Neural cell (in vitro differentiated cells): Measurements from ENCODE around the gene PGAP3. TPM values are rescaled to one million over a fixed set of nuclear protein-coding genes. Genes with fewer than 3 reads are reported as not detected.

Source experiments
- H2AFZ ChIP-seq: fragments of 200-600, 300-800 bp; sonication (generic), shearing (Covaris generic); 2 replicates; pipeline ENCODE4 v1.6.0; 2014; ENCODE audit warnings: low read depth, mild to moderate bottlenecking, antibody characterized with exemption, low read length, moderate library complexity
- H3F3A ChIP-seq: fragments of 200-600 bp; shearing (Covaris generic); 2 replicates; pipeline ENCODE4 v1.6.1; 2016; ENCODE audit warnings: mild to moderate bottlenecking, moderate library complexity, mixed read lengths, antibody characterized with exemption, low read length; ENCODE audit not compliant: insufficient read depth, poor library complexity, severe bottlenecking
- H3K27ac ChIP-seq: fragments of 200-600, 300-800 bp; sonication (generic), shearing (Covaris generic); 2 replicates; pipeline ENCODE4 v1.5.1; 2014; ENCODE audit warnings: mild to moderate bottlenecking, low read length, moderate library complexity
- H3K27me3 ChIP-seq: fragments of 300-800, 200-600 bp; sonication (generic), shearing (Covaris generic); 2 replicates; pipeline ENCODE4 v1.6.0; 2014; ENCODE audit warnings: mild to moderate bottlenecking, low read depth, low read length, moderate library complexity; ENCODE audit not compliant: insufficient read depth
- H3K36me3 ChIP-seq: fragments of 300-800, 200-600 bp; sonication (generic), shearing (Covaris generic); 2 replicates; pipeline ENCODE4 v1.5.1; 2014; ENCODE audit warnings: mild to moderate bottlenecking, antibody characterized with exemption, low read length, moderate library complexity; ENCODE audit not compliant: insufficient read depth
- H3K4me2 ChIP-seq: fragments of 300-800, 200-600 bp; sonication (generic), shearing (Covaris generic); 2 replicates; pipeline ENCODE4 v1.6.0; 2014; ENCODE audit warnings: mild to moderate bottlenecking, low read length
- H3K4me3 ChIP-seq: fragments of 300-800, 200-600 bp; sonication (generic), shearing (Covaris generic); 2 replicates; pipeline ENCODE4 v1.5.1; 2014; ENCODE audit warnings: mild to moderate bottlenecking, low read length, moderate library complexity
- H3K79me2 ChIP-seq: fragments of 200-600 bp; shearing (Covaris generic); replicated peaks from 2 replicates; pipeline ENCODE4 v1.6.0; 2014; ENCODE audit warnings: mild to moderate bottlenecking, low read length, moderate library complexity; ENCODE audit not compliant: insufficient read depth
- H3K9ac ChIP-seq: fragments of 300-800, 200-600 bp; sonication (generic), shearing (Covaris generic); 2 replicates; pipeline ENCODE4 v1.6.1; 2016; ENCODE audit warnings: mild to moderate bottlenecking, low read length, mixed read lengths
- H3K9me2 ChIP-seq: fragments of 200-600 bp; shearing (Covaris generic); 2 replicates; pipeline ENCODE4 v1.6.1; 2016; ENCODE audit warnings: mild to moderate bottlenecking, low read length, mixed read lengths; ENCODE audit not compliant: insufficient read depth
- H3K9me3 ChIP-seq: fragments of 200-600, 300-800 bp; sonication (generic), shearing (Covaris generic); 2 replicates; pipeline ENCODE4 v1.6.1; 2016; ENCODE audit warnings: mild to moderate bottlenecking, mixed run types, low read length, moderate library complexity, mixed read lengths
- H4K20me1 ChIP-seq: fragments of 200-600 bp; shearing (Covaris generic); 2 replicates; pipeline ENCODE4 v1.6.1; 2016; ENCODE audit warnings: mild to moderate bottlenecking, mixed run types; ENCODE audit not compliant: insufficient read depth
- EP300 ChIP-seq: fragments of 450-650 bp; conservative IDR thresholded peaks from 2 replicates; pipeline ENCODE4 v1.6.1; 2014; ENCODE audit warnings: antibody characterized with exemption, mild to moderate bottlenecking, moderate library complexity; ENCODE audit not compliant: poor library complexity, severe bottlenecking
- EZH2 ChIP-seq: fragments of 200-600, 300-800 bp; shearing (Covaris generic), sonication (generic); IDR thresholded peaks from 2 replicates; pipeline ENCODE4 v1.6.1; 2014; ENCODE audit warnings: antibody characterized with exemption, low read length, borderline replicate concordance, mild to moderate bottlenecking; ENCODE audit not compliant: insufficient read depth, poor library complexity, severe bottlenecking
- MXI1 ChIP-seq: fragments of 450-650 bp; conservative IDR thresholded peaks from 2 replicates; pipeline ENCODE4 v1.6.1; 2014; ENCODE audit warnings: antibody characterized with exemption, mild to moderate bottlenecking; ENCODE audit not compliant: poor library complexity, severe bottlenecking
- POLR2AphosphoS5 ChIP-seq: IDR thresholded peaks from 2 replicates; pipeline ENCODE4 v1.6.1; 2012
- RAD21 ChIP-seq: fragments of 450-650 bp; conservative IDR thresholded peaks from 2 replicates; pipeline ENCODE4 v1.6.1; 2014; ENCODE audit warnings: antibody characterized with exemption, mild to moderate bottlenecking, moderate library complexity
- SMC3 ChIP-seq: fragments of 450-650 bp; conservative IDR thresholded peaks from 2 replicates; pipeline ENCODE4 v1.6.1; 2014; ENCODE audit warnings: antibody characterized with exemption, mild to moderate bottlenecking, moderate library complexity; ENCODE audit not compliant: poor library complexity
- TAF1 ChIP-seq: IDR thresholded peaks from 2 replicates; pipeline ENCODE4 v1.6.1; 2012; ENCODE audit warnings: low read depth
- polyA plus RNA-seq: library from polyadenylated mRNA; depleted of rRNA; stranded (reverse); fragments of >200 nt; gene quantifications from 2 replicates; pipeline ENCODE4 v1.2.3, GENCODE V29; 2014
- TF ChIP-seq, protein P1 (sequence below): fragments of 450-650 bp; IDR thresholded peaks from 2 replicates; pipeline ENCODE4 v1.5.1; 2014; ENCODE audit warnings: antibody characterized with exemption, mild to moderate bottlenecking, moderate library complexity; ENCODE audit not compliant: poor library complexity, severe bottlenecking
- TF ChIP-seq, protein P2 (sequence below): IDR thresholded peaks from 2 replicates; pipeline ENCODE4 v1.6.1; 2012; ENCODE audit warnings: borderline replicate concordance

The PGAP3 gene
- polyA plus RNA-seq, 1 donor from 2014 or later: 27.2 TPM

DNA sequence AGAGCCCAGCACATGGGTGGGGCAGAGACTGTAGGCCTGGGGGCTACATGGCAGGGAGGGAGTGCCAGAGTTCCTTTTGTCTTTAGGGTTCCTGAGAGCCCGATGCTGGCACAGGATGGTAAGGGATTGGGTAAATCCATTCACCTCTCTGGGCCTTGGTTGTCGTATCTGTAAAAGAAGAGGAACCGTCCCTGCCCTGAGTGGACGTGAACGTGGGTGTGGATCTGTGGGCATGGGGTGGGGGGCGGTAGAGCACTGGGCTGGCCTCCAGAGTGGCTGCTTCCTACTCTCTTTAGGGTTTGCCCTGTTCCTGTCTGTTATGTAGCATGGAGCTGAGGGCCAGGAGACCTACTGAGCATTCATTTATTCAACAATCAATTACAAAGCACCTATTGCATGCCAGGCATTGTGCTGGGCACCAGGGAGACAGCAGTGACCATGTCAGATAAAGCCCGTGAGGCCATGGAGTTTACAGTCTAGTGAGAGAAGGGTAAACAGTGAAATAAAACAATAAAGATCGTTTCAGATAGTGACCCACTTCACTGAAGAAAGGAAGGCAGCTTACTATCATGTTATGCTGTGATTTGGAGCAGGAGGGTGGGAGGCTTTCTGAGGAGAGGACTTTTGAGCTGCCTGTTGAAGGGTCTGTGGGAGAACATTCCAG is 35.8 kb downstream of the PGAP3 start:
- H3K4me2 ChIP-seq: no peak overlapping the region
- H3K9me2 ChIP-seq: no peaks in the 10 kb centered on the region
- no peaks in the 10 kb centered on the region for H3K27me3 ChIP-seq
- no peak overlapping the region for H3K4me3 ChIP-seq
- no peaks in the 10 kb centered on the region for H3K9me3 ChIP-seq
- no peaks in the 10 kb centered on the region for H3K36me3 ChIP-seq
- no peak overlapping the region for H2AFZ ChIP-seq
- H3F3A ChIP-seq: no peaks in the 10 kb centered on the region
- H3K27ac ChIP-seq: no peak overlapping the region
- no peaks in the 10 kb centered on the region for H3K79me2 ChIP-seq
- H3K9ac ChIP-seq: no peak overlapping the region
- no peak for TF ChIP-seq SMC3
- no peak for TF ChIP-seq TAF1
- H4K20me1 ChIP-seq: no peaks in the 10 kb centered on the region

DNA sequence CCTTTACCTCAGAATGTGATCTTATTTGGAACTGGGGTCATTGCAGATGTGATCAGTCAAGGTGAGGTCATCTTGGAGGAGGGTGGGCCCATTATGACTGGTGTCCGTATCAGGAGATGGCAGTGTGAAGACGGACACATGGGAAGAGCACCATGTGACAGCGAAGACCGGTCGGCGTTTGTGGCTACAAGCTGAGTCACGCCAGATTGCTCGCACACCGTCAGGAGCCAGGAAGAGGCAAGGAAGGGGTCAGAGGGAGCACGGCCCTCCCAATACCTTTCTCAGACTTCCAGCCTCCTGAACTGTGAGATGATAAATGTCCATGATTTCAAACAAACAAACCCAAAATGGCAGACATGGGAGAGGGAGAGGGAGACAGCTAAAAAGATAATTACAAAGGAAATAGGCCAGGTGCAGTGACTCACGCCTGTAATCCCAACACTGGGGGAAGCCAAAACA is 37.7 kb downstream of the PGAP3 start:
- Histone ChIP-seq H2AFZ (no peak overlapping the region), H4K20me1 (no peaks in the 10 kb centered on the region), H3K9me3 (no peaks in the 10 kb centered on the region), H3K9me2 (no peaks in the 10 kb centered on the region), H3F3A (no peaks in the 10 kb centered on the region), H3K79me2 (no peaks in the 10 kb centered on the region), H3K9ac (no peak overlapping the region), H3K4me3 (no peak overlapping the region), H3K4me2 (no peak overlapping the region), H3K27ac (no peak overlapping the region), H3K36me3 (no peaks in the 10 kb centered on the region), H3K27me3 (no peaks in the 10 kb centered on the region)
- TF ChIP-seq EP300: no peak
- no peak for TF ChIP-seq MXI1
- TF ChIP-seq SMC3: no peak
- TF ChIP-seq RAD21: no peak

DNA sequence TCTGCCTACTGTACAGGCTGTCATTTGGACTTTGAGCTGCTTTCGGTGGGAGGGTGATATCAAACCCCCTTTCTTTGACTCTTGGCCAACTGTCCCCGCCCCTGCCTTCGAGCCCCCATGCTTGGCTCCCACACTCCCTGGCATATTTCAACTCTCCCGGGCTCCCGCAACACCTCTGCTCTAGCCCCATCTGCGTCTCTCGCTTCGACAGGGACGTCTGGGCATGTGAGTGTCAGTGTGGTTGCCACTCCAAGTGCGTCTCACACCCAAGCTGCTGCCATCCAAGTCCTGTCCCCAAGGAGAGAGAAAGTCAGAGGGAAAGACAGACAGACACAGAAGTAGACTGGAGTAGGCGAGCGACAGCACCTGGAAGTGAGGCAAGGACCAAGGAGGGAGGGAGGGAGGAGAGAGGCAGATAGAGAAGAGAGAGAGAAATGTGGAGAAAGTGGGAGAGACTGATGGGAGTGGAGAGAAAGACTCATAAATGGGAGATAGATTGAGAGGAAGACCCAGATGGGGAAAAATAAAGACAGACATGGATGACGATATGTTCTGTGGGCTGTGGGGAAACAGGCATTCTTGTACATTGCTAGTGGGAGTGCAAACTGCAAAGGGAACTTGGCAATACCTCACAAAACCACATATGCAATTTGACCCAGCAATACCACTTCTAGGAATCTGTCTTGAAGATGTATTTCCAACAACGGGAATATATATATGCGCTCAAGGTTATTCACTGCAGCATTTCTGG is 39.1 kb downstream of the PGAP3 start:
- H3K36me3 ChIP-seq: no peaks in the 10 kb centered on the region
- no peak overlapping the region for H3K27ac ChIP-seq
- H3K9ac ChIP-seq: no peak overlapping the region
- H3K4me2 ChIP-seq: no peak overlapping the region
- H3F3A ChIP-seq: no peaks in the 10 kb centered on the region
- no peaks in the 10 kb centered on the region for H3K79me2 ChIP-seq
- H3K4me3 ChIP-seq: no peak overlapping the region
- no peaks in the 10 kb centered on the region for H4K20me1 ChIP-seq
- H3K9me2 ChIP-seq: no peaks in the 10 kb centered on the region
- no peaks in the 10 kb centered on the region for H3K27me3 ChIP-seq
- H2AFZ ChIP-seq: no peak overlapping the region
- H3K9me3 ChIP-seq: no peaks in the 10 kb centered on the region
- no peak for TF ChIP-seq SMC3
- TF ChIP-seq TAF1: no peak
- TF ChIP-seq, protein P1, sequence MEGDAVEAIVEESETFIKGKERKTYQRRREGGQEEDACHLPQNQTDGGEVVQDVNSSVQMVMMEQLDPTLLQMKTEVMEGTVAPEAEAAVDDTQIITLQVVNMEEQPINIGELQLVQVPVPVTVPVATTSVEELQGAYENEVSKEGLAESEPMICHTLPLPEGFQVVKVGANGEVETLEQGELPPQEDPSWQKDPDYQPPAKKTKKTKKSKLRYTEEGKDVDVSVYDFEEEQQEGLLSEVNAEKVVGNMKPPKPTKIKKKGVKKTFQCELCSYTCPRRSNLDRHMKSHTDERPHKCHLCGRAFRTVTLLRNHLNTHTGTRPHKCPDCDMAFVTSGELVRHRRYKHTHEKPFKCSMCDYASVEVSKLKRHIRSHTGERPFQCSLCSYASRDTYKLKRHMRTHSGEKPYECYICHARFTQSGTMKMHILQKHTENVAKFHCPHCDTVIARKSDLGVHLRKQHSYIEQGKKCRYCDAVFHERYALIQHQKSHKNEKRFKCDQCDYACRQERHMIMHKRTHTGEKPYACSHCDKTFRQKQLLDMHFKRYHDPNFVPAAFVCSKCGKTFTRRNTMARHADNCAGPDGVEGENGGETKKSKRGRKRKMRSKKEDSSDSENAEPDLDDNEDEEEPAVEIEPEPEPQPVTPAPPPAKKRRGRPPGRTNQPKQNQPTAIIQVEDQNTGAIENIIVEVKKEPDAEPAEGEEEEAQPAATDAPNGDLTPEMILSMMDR: no peak
- no peak for TF ChIP-seq POLR2AphosphoS5
- no peak for TF ChIP-seq EZH2
- TF ChIP-seq, protein P2, sequence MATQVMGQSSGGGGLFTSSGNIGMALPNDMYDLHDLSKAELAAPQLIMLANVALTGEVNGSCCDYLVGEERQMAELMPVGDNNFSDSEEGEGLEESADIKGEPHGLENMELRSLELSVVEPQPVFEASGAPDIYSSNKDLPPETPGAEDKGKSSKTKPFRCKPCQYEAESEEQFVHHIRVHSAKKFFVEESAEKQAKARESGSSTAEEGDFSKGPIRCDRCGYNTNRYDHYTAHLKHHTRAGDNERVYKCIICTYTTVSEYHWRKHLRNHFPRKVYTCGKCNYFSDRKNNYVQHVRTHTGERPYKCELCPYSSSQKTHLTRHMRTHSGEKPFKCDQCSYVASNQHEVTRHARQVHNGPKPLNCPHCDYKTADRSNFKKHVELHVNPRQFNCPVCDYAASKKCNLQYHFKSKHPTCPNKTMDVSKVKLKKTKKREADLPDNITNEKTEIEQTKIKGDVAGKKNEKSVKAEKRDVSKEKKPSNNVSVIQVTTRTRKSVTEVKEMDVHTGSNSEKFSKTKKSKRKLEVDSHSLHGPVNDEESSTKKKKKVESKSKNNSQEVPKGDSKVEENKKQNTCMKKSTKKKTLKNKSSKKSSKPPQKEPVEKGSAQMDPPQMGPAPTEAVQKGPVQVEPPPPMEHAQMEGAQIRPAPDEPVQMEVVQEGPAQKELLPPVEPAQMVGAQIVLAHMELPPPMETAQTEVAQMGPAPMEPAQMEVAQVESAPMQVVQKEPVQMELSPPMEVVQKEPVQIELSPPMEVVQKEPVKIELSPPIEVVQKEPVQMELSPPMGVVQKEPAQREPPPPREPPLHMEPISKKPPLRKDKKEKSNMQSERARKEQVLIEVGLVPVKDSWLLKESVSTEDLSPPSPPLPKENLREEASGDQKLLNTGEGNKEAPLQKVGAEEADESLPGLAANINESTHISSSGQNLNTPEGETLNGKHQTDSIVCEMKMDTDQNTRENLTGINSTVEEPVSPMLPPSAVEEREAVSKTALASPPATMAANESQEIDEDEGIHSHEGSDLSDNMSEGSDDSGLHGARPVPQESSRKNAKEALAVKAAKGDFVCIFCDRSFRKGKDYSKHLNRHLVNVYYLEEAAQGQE: no peak
- TF ChIP-seq RAD21: no peak
